H1 (cell line): Measurements from ENCODE around the gene HOXA10. TPM values are rescaled to one million over a fixed set of nuclear protein-coding genes. Genes with fewer than 3 reads are reported as not detected.

Experiments used
- BACH1 ChIP-seq: IDR thresholded peaks from 2 replicates; pipeline ENCODE4 v1.6.1; 2012; ENCODE audit warnings: low read length, improper control_type of control experiment
- CBX5 ChIP-seq: fragments of 300-800, 300-1000 bp; sonication (generic); IDR thresholded peaks from 2 replicates; pipeline ENCODE4 v1.7.1; 2016; ENCODE audit warnings: antibody characterized with exemption, low read length, low read depth
- CHD1 ChIP-seq: IDR thresholded peaks from 2 replicates; pipeline ENCODE4 v1.6.1; 2012; ENCODE audit warnings: low read depth, low read length, improper control_type of control experiment
- CREB1 ChIP-seq: IDR thresholded peaks from 2 replicates; pipeline ENCODE4 v1.6.1; 2012; ENCODE audit warnings: inconsistent platforms
- GABPA ChIP-seq: IDR thresholded peaks from 2 replicates; pipeline ENCODE4 v1.6.1; 2011; ENCODE audit warnings: mild to moderate bottlenecking, low read length, moderate library complexity, borderline replicate concordance; ENCODE audit not compliant: insufficient read depth
- JUN ChIP-seq: IDR thresholded peaks from 2 replicates; pipeline ENCODE4 v1.6.1; 2011; ENCODE audit warnings: low read depth, mild to moderate bottlenecking, improper control_type of control experiment, low read length
- KDM4A ChIP-seq: IDR thresholded peaks from one replicate; pipeline ENCODE4 v1.7.1; 2012; ENCODE audit warnings: low read depth, mild to moderate bottlenecking, moderate library complexity, low read length, inconsistent platforms; ENCODE audit not compliant: severe bottlenecking
- MAFK ChIP-seq: IDR thresholded peaks from 2 replicates; pipeline ENCODE4 v1.6.1; 2012; ENCODE audit warnings: low read depth, mild to moderate bottlenecking, improper control_type of control experiment, low read length
- RAD21 ChIP-seq, 2 experiments: IDR thresholded peaks in 1 of 2; conservative IDR thresholded peaks in 1 of 2; 2 replicates each; pipeline ENCODE4 v1.6.1; 2011; ENCODE audit warnings: low read depth in 2 of 2, low read length in 2 of 2, improper control_type of control experiment in 1 of 2, inconsistent platforms in 1 of 2, mild to moderate bottlenecking in 1 of 2, moderate library complexity in 1 of 2
- RBBP5 ChIP-seq: IDR thresholded peaks from 2 replicates; pipeline ENCODE4 v1.7.1; 2012; ENCODE audit warnings: low read depth, mild to moderate bottlenecking, inconsistent platforms, low read length, moderate library complexity, borderline replicate concordance
- RNF2 ChIP-seq: fragments of 200-900, 300-1000 bp; sonication (generic); IDR thresholded peaks from 2 replicates; pipeline ENCODE4 v1.7.1; 2016; ENCODE audit warnings: borderline replicate concordance, low read depth, mild to moderate bottlenecking, antibody characterized with exemption, low read length; ENCODE audit not compliant: poor library complexity, severe bottlenecking; ENCODE audit errors: missing control alignments
- SP4 ChIP-seq: IDR thresholded peaks from 2 replicates; pipeline ENCODE4 v1.6.1; 2012; ENCODE audit warnings: low read length, inconsistent platforms
- SRF ChIP-seq: IDR thresholded peaks from 2 replicates; pipeline ENCODE4 v1.6.1; 2011; ENCODE audit warnings: mild to moderate bottlenecking, low read depth, low read length, moderate library complexity
- SUZ12 ChIP-seq: fragments of 200-600 bp; sonication (generic); IDR thresholded peaks from 2 replicates; pipeline ENCODE4 v1.6.1; 2012; ENCODE audit warnings: mild to moderate bottlenecking, inconsistent platforms, low read length, moderate library complexity, mixed read lengths
- TAF7 ChIP-seq: optimal IDR thresholded peaks from 2 replicates; pipeline ENCODE3; 2011; ENCODE audit warnings: low read depth, mild to moderate bottlenecking, inconsistent platforms, low read length, moderate library complexity, borderline replicate concordance
- YY1 ChIP-seq: IDR thresholded peaks from 2 replicates; pipeline ENCODE4 v1.6.1; 2011; ENCODE audit warnings: low read depth, mild to moderate bottlenecking, low read length
- polyA plus RNA-seq, 7 experiments: library from polyadenylated mRNA; depleted of rRNA in 3 of 7; stranded (reverse) in 5 of 7; unstranded in 2 of 7; fragments of >200 nt in 5 of 7; fragments of 200-250 nt in 2 of 7; gene quantifications; 1 replicate in 5 of 7; 2 replicates in 1 of 7; 4 replicates in 1 of 7; pipeline versions ENCODE4 v1.2.1 to v1.2.3, GENCODE V29; 2011 to 2013; ENCODE audit warnings: missing spikeins in 2 of 7, mixed read lengths in 2 of 7
- total RNA-seq: library from RNA; stranded (reverse); fragmentation: NEBNext Ultra II Directional; extraction: Animal tissue kit (Norgen Biotek cat#: 25700); gene quantifications from 2 replicates; pipeline ENCODE4 v1.2.1, GENCODE V29; 2021
- TF ChIP-seq, protein P1 (sequence below), 3 experiments: IDR thresholded peaks; 1 replicate in 2 of 3; 2 replicates in 1 of 3; pipeline versions ENCODE4 v1.5.1 to v1.6.1; 2011; ENCODE audit warnings: low read length in 3 of 3, mild to moderate bottlenecking in 3 of 3, inconsistent platforms in 2 of 3, low read depth in 1 of 3, moderate library complexity in 1 of 3; ENCODE audit not compliant: insufficient read depth in 1 of 3; ENCODE audit errors: control extremely low read depth in 1 of 3
- TF ChIP-seq, protein P2 (sequence below): IDR thresholded peaks from 2 replicates; pipeline ENCODE4 v1.6.1; 2011; ENCODE audit warnings: low read length, improper control_type of control experiment

HOXA10 gene
- total and polyA plus RNA-seq, 2 of the 8 experiments (the other 6 are each of a cell fraction or from before 2014, with no cell fraction given), result not detected

DNA sequence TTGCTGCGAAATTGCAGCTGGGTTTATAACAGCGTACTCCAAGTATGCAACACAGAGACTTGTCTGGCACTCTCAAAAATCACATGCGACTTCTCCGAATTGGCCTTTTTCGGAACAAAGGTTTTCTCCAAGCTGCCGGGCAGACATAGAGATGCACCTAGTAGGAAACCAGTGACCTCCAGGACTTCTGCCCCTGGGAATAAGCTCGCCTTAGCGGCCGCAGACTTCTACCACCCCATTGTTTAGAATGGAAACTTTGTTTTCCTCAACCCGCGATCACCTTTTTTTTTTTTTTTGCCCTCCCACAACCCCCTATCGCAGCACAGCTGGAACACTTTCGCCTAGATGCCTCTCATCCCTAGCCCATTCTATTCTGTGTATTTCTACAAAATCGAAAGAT is 4.9 kb upstream of the HOXA10 start (continued):
- TF ChIP-seq, protein P1, sequence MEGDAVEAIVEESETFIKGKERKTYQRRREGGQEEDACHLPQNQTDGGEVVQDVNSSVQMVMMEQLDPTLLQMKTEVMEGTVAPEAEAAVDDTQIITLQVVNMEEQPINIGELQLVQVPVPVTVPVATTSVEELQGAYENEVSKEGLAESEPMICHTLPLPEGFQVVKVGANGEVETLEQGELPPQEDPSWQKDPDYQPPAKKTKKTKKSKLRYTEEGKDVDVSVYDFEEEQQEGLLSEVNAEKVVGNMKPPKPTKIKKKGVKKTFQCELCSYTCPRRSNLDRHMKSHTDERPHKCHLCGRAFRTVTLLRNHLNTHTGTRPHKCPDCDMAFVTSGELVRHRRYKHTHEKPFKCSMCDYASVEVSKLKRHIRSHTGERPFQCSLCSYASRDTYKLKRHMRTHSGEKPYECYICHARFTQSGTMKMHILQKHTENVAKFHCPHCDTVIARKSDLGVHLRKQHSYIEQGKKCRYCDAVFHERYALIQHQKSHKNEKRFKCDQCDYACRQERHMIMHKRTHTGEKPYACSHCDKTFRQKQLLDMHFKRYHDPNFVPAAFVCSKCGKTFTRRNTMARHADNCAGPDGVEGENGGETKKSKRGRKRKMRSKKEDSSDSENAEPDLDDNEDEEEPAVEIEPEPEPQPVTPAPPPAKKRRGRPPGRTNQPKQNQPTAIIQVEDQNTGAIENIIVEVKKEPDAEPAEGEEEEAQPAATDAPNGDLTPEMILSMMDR (IDR thresholded peaks at IDR 0.05; ENCODE audit: control extremely low read depth in 1 of 3, insufficient read depth in 1 of 3, low read depth in 1 of 3, low read length in 3 of 3), result no peak
- TF ChIP-seq GABPA (no peak), RNF2 (peak; percentile 69), SP4 (no peak), CREB1 (no peak), SUZ12 (peak; percentile 79), RAD21 (IDR thresholded peaks at IDR 0.05 in 1 of 2, conservative IDR thresholded peaks at IDR 0.05 in 1 of 2; ENCODE audit: low read depth in 2 of 2, low read length in 2 of 2) (no peak), MAFK (no peak), TAF7 (no peak), KDM4A (no peak), YY1 (no peak), CBX5 (no peak), RBBP5 (no peak), CHD1 (no peak), SRF (no peak), BACH1 (no peak), JUN (no peak)
- TF ChIP-seq, protein P2, sequence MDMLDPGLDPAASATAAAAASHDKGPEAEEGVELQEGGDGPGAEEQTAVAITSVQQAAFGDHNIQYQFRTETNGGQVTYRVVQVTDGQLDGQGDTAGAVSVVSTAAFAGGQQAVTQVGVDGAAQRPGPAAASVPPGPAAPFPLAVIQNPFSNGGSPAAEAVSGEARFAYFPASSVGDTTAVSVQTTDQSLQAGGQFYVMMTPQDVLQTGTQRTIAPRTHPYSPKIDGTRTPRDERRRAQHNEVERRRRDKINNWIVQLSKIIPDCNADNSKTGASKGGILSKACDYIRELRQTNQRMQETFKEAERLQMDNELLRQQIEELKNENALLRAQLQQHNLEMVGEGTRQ, result no peak
